ENCODE data around the gene DLG3.

The DLG3 gene

DNA sequence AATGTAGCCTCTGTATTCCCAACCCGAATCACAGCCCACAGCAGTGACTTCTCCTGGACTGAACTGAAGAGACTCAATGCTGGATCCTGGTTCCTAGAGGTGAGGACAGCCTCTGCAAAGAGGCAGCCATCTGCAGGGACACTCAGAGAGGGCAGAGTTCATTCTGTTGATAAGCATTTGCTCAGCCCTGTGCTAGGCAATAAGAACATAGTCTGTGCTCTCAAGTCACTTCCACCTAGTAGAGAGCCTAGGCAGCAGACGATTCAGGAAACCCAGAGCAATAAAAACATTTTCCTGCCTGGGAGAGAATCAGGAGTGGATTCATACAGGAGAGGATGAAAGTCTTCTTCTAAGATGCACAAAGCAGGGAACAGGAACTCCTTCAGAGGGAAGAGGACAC, 17.3 kb upstream of the DLG3 start:
- Histone ChIP-seq H3K4me3 (ENCODE audit: low read length) (no peak overlapping the region), H4K20me1 (ENCODE audit: insufficient read depth, low read length) (no peaks in the 10 kb centered on the region), H3K27me3 (ENCODE audit: low read depth, low read length) (no peaks in the 10 kb centered on the region), H3K4me2 (ENCODE audit: low read length) (no peak overlapping the region), H3K27ac (ENCODE audit: low read length) (no peak overlapping the region), H3K79me2 (ENCODE audit: low read length) (no peaks in the 10 kb centered on the region), H3K9ac (ENCODE audit: low read length) (no peak overlapping the region), H2AFZ (ENCODE audit: low read depth, low read length) (no peak overlapping the region), H3K4me1 (ENCODE audit: low read length) (peaks cover 7% of the 10 kb centered on the region), H3K9me3 (ENCODE audit: insufficient read depth, low read length) (no peaks in the 10 kb centered on the region), H3K36me3 (replicated peaks; ENCODE audit: low read depth, low read length) (no peaks in the 10 kb centered on the region)
- TF ChIP-seq EZH2phosphoT487 (IDR thresholded peaks at IDR 0.05; ENCODE audit: low read depth) = no peak
- TF ChIP-seq, protein P1, sequence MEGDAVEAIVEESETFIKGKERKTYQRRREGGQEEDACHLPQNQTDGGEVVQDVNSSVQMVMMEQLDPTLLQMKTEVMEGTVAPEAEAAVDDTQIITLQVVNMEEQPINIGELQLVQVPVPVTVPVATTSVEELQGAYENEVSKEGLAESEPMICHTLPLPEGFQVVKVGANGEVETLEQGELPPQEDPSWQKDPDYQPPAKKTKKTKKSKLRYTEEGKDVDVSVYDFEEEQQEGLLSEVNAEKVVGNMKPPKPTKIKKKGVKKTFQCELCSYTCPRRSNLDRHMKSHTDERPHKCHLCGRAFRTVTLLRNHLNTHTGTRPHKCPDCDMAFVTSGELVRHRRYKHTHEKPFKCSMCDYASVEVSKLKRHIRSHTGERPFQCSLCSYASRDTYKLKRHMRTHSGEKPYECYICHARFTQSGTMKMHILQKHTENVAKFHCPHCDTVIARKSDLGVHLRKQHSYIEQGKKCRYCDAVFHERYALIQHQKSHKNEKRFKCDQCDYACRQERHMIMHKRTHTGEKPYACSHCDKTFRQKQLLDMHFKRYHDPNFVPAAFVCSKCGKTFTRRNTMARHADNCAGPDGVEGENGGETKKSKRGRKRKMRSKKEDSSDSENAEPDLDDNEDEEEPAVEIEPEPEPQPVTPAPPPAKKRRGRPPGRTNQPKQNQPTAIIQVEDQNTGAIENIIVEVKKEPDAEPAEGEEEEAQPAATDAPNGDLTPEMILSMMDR (IDR thresholded peaks at IDR 0.05; ENCODE audit: low read depth, low read length) = no peak

DNA sequence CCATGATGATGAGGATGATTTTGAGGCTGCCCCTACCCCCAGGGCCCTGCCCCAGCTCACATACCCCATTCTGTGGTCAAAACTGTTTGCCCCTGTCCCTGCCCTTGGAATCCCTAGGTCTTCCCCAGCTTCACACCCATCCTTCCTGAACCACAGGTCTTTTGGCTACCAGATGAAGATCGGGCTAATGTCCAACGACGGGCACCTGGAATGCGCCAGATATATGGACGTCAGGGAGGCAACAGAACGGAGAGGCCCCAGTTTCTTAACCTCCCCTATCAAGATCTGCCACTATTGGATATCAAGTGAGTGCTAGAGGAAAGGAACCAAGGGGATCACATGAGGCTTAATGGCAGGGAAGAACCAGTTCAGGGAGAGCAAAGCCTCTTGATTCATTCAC, 14.9 kb upstream of the DLG3 start:
- Histone ChIP-seq H3K4me2 (ENCODE audit: low read length) (no peak overlapping the region), H3K27ac (ENCODE audit: low read length) (no peak overlapping the region), H4K20me1 (ENCODE audit: insufficient read depth, low read length) (no peaks in the 10 kb centered on the region), H3K9ac (ENCODE audit: low read length) (no peak overlapping the region), H3K27me3 (ENCODE audit: low read depth, low read length) (no peaks in the 10 kb centered on the region), H3K4me1 (ENCODE audit: low read length) (peaks cover 15% of the 10 kb centered on the region), H2AFZ (ENCODE audit: low read depth, low read length) (no peak overlapping the region), H3K79me2 (ENCODE audit: low read length) (no peaks in the 10 kb centered on the region), H3K36me3 (replicated peaks; ENCODE audit: low read depth, low read length) (no peaks in the 10 kb centered on the region), H3K9me3 (ENCODE audit: insufficient read depth, low read length) (no peaks in the 10 kb centered on the region), H3K4me3 (ENCODE audit: low read length) (no peak overlapping the region)
- TF ChIP-seq, protein P1 (IDR thresholded peaks at IDR 0.05; ENCODE audit: low read depth, low read length) = no peak
- TF ChIP-seq EZH2phosphoT487 (IDR thresholded peaks at IDR 0.05; ENCODE audit: low read depth) = no peak

DNA sequence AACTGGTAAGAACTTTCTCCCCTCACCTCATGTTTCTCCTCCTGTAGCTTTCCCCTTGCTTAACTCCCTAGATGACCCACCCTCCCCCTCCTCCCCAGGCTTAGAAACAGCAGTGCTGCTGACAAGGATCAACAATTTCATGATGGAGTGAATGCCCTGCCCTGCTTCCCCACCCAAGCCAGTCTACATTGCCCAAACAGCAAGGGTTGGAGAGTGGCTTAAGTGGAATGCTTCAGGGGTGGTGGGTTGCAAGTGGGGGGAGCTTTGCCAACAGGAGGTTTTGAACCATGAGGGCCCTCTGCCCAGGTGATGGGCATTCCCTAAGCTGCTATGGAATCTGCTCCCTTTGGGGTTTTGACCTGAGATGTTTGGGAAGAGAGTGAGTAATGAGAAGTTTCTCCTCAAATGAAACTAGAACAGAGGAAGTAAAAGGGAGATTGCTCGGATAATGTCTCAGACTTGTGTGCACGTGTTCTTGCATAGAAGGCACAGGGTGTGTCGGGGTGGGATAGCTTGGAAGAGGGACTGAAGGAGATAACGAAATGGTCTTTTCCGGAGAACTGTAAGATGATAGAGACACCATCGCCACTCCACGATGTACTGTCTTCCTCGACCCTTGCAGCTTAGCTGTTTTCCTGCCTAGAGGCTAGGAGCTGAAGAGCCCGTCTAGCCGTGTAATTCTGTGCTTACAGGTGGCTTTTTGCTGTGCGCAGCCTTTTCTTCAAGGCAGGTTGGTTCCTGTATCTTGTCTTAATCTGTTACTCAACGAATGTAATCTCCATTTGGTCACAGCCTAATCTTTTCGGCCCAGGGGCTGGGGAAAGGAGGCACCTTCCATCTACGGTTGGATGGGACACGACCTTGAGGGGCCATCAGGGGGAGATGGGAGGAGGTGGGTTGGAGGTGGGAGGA, 11.4 kb upstream of the DLG3 start:
- peak overlapping the region; percentile 91 for H3K4me2 ChIP-seq (ENCODE audit: low read length)
- no peaks in the 10 kb centered on the region for H3K9me3 ChIP-seq (ENCODE audit: insufficient read depth, low read length)
- no peaks in the 10 kb centered on the region for H3K79me2 ChIP-seq (ENCODE audit: low read length)
- H4K20me1 ChIP-seq (ENCODE audit: insufficient read depth, low read length) = no peaks in the 10 kb centered on the region
- H3K4me1 ChIP-seq (ENCODE audit: low read length) = peaks cover 22% of the 10 kb centered on the region
- H3K9ac ChIP-seq (ENCODE audit: low read length) = peak overlapping the region; percentile 91
- H3K36me3 ChIP-seq (replicated peaks; ENCODE audit: low read depth, low read length) = no peaks in the 10 kb centered on the region
- peak overlapping the region; percentile 99 for H3K4me3 ChIP-seq (ENCODE audit: low read length)
- no peaks in the 10 kb centered on the region for H3K27me3 ChIP-seq (ENCODE audit: low read depth, low read length)
- H2AFZ ChIP-seq (ENCODE audit: low read depth, low read length) = peak overlapping the region; percentile 97
- TF ChIP-seq, protein P1 (IDR thresholded peaks at IDR 0.05; ENCODE audit: low read depth, low read length) = no peak
- TF ChIP-seq EZH2phosphoT487 (IDR thresholded peaks at IDR 0.05; ENCODE audit: low read depth) = no peak
- H3K27ac ChIP-seq (ENCODE audit: low read length) = no peak overlapping the region

DNA sequence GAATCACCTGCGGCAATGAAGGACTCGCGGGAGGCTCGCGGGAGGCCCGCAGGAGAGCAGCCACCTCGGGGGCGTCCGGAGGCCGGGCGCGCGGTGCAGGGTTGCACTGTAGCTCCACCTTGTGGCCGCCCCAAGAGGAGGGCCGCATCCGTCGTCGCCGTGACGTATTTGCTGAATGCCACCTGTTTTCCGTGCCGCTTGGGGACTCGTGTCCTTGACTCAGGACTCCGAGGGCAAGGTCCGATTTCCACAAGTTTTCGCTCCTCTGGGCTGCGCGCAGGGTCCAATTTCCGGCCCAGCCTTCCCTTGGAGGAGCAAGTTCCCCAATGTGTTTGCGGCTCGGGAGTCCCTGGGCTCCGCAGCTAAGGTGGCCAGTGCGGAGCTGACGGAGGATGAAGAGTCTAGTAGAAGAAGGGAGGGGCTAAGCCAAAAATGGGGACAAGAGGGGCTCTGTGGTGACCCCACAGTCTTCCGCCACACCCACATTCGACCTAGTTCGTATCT, 10.7 kb upstream of the DLG3 start:
- no peaks in the 10 kb centered on the region for H4K20me1 ChIP-seq (ENCODE audit: insufficient read depth, low read length)
- TF ChIP-seq, protein P1 (IDR thresholded peaks at IDR 0.05; ENCODE audit: low read depth, low read length) = peak; percentile 56
- no peak for TF ChIP-seq EZH2phosphoT487 (IDR thresholded peaks at IDR 0.05; ENCODE audit: low read depth)
- H3K27me3 ChIP-seq (ENCODE audit: low read depth, low read length) = no peaks in the 10 kb centered on the region
- H2AFZ ChIP-seq (ENCODE audit: low read depth, low read length) = peak overlapping the region; percentile 97
- no peaks in the 10 kb centered on the region for H3K79me2 ChIP-seq (ENCODE audit: low read length)
- peak overlapping the region; percentile 91 for H3K4me2 ChIP-seq (ENCODE audit: low read length)
- H3K27ac ChIP-seq (ENCODE audit: low read length) = 0 out of 2 replicates have a peak overlapping the region, but pooled peaks have one; percentile 30
- H3K9me3 ChIP-seq (ENCODE audit: insufficient read depth, low read length) = no peaks in the 10 kb centered on the region
- peak overlapping the region; percentile 99 for H3K4me3 ChIP-seq (ENCODE audit: low read length)
- no peaks in the 10 kb centered on the region for H3K36me3 ChIP-seq (replicated peaks; ENCODE audit: low read depth, low read length)
- peaks cover 22% of the 10 kb centered on the region for H3K4me1 ChIP-seq (ENCODE audit: low read length)
- H3K9ac ChIP-seq (ENCODE audit: low read length) = peak overlapping the region; percentile 91

All from OCI-LY3 (cell line).